IPS-15b (cell line): Measurements from ENCODE around the gene PRICKLE2.

Experiments
- H3K27me3 ChIP-seq: one replicate; pipeline ENCODE4 v1.6.1; 2013; ENCODE audit warnings: low read length; ENCODE audit not compliant: control insufficient read depth, insufficient read depth
- H3K36me3 ChIP-seq: one replicate; pipeline ENCODE4 v1.6.1; 2013; ENCODE audit warnings: low read length; ENCODE audit not compliant: control insufficient read depth, insufficient read depth
- H3K4me1 ChIP-seq: one replicate; pipeline ENCODE4 v1.6.1; 2013; ENCODE audit warnings: mild to moderate bottlenecking, low read length; ENCODE audit not compliant: control insufficient read depth, insufficient read depth
- H3K4me3 ChIP-seq: one replicate; pipeline ENCODE4 v1.5.1; 2013; ENCODE audit warnings: low read depth, low read length
- H3K9ac ChIP-seq: one replicate; pipeline ENCODE4 v1.6.1; 2013; ENCODE audit warnings: low read depth, mild to moderate bottlenecking, low read length
- H3K9me3 ChIP-seq: one replicate; pipeline ENCODE4 v1.6.1; 2013; ENCODE audit warnings: mild to moderate bottlenecking, low read length; ENCODE audit not compliant: control insufficient read depth, insufficient read depth

Gene PRICKLE2

GRCh38 chr3:64191822-64192221, 33.4 kb downstream of the PRICKLE2 start:
- Histone ChIP-seq H3K36me3 (no peaks in the 10 kb centered on the region), H3K9ac (no peak overlapping the region), H3K4me3 (no peak overlapping the region), H3K9me3 (no peaks in the 10 kb centered on the region), H3K4me1 (peaks cover 13% of the 10 kb centered on the region), H3K27me3 (no peaks in the 10 kb centered on the region)

GRCh38 chr3:64190517-64191515, 34.5 kb downstream of the PRICKLE2 start:
- Histone ChIP-seq H3K4me3 (no peak overlapping the region), H3K9ac (no peak overlapping the region), H3K27me3 (no peaks in the 10 kb centered on the region), H3K9me3 (no peaks in the 10 kb centered on the region), H3K4me1 (peaks cover 11% of the 10 kb centered on the region), H3K36me3 (no peaks in the 10 kb centered on the region)

GRCh38 chr3:64188810-64189560, 36.3 kb downstream of the PRICKLE2 start:
- Histone ChIP-seq H3K27me3 (no peaks in the 10 kb centered on the region), H3K9me3 (no peaks in the 10 kb centered on the region), H3K36me3 (no peaks in the 10 kb centered on the region), H3K4me1 (peaks cover 9% of the 10 kb centered on the region), H3K4me3 (no peak overlapping the region), H3K9ac (no peak overlapping the region)

DNA sequence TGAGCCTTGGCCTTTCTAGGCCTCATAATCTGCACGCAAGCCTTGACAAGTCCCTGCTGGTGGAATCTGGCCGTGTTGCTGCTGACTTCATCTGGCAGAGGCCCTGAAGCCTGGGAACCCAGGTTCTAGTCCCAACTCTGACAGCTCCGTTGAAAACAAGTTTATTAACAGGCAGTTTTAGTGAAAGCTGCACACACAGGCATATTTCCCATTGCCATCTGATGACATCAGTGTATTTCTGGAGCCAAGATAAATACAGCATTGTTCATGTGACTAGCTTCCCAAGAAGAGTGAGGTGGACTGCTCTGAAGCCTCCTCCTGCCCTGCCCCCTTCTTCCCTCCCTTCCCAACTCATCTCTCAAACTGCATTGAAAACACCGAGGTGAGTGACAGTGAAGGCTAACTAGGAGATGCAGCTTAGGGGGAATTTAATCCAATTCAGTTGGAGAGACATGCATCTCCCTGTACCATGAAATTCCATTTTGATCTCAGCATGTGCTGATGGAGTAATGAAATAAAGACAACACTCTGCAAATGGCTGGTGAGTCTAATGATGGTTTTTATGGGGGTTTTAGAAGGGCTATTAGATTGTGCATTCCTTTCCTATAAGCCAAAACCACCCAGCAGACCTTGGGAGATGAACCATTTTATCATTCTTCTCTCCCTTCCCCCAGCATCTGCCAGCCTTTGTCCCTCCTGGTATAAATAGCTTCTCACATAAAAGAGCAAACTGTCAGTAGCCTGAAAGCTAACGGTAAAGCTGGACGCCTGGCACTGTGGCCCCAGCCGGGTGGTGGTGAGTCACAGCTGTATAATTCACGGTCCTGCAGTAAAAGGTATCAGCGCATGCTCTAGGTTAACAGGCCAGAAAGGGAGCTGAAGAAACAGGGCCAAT, 38.0 kb downstream of the PRICKLE2 start:
- Histone ChIP-seq H3K9ac (no peak overlapping the region), H3K4me1 (peaks cover 9% of the 10 kb centered on the region), H3K4me3 (no peak overlapping the region), H3K27me3 (no peaks in the 10 kb centered on the region), H3K36me3 (no peaks in the 10 kb centered on the region), H3K9me3 (no peaks in the 10 kb centered on the region)

DNA sequence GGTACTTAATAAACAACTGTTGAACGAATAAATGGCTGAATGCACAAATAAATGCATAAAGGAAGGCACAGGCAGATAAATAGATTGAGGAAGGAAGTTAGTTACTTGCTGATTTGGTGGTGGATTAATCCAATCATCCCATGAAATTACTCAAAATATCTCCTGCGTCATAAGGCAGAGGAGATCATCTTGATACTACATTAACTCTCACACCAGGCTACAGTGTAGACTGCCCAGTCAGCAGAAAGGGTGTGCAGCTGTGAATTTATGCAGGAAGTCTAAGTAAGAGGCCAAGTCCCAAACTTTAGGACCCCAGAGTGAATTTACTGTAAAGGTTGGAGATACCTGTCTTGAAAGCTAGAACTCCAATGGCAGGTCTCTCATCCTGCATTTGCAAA, 38.6 kb downstream of the PRICKLE2 start:
- no peak overlapping the region for H3K4me3 ChIP-seq
- no peak overlapping the region for H3K9ac ChIP-seq
- no peaks in the 10 kb centered on the region for H3K36me3 ChIP-seq
- no peaks in the 10 kb centered on the region for H3K9me3 ChIP-seq
- no peaks in the 10 kb centered on the region for H3K27me3 ChIP-seq
- H3K4me1 ChIP-seq: peaks cover 9% of the 10 kb centered on the region

DNA sequence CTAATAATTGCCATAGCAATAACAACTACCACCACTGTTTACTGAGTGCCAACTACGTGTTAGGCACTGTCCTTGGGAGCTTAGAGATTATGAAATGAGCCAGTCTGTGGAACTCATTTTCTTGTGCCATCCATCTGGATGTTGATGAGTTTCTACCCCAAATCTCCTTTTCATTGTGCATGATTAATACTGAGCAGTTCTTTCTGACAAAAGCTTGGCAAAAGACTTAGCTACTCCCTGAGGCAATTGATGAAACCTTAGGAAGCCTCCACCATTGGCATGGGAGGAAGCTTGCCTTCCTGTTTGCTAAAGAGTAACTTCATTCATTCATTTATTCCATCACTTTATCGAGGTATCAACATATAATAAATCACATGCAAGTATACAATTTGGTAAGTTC, 39.8 kb downstream of the PRICKLE2 start:
- Histone ChIP-seq H3K4me1 (peaks cover 9% of the 10 kb centered on the region), H3K4me3 (no peak overlapping the region), H3K27me3 (no peaks in the 10 kb centered on the region), H3K9ac (no peak overlapping the region), H3K9me3 (no peaks in the 10 kb centered on the region), H3K36me3 (no peaks in the 10 kb centered on the region)

DNA sequence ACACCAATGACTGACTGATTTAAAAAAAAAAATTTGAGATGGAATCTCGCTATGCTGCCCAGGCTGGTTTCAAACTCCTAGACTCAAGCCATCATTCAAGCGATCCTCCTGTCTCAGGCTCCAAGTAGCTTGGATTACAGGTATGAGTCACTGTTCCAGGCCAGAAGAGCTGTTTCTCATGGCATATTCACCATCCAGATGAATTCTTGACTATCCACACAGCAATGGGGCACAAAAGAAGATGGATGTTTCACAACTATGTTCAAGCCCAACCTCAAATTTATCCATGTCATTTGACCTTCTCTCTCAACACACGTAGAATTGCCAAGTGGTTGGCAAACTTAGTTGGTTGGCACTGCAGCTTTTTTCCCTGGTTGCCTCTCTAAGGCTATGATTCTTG, 40.6 kb downstream of the PRICKLE2 start:
- Histone ChIP-seq H3K9me3 (no peaks in the 10 kb centered on the region), H3K27me3 (no peaks in the 10 kb centered on the region), H3K4me1 (peaks cover 9% of the 10 kb centered on the region), H3K4me3 (no peak overlapping the region), H3K36me3 (no peaks in the 10 kb centered on the region), H3K9ac (no peak overlapping the region)

- Histone ChIP-seq H3K4me1 (no peaks in the 10 kb centered on the region), H3K9ac (no peak overlapping the region), H3K36me3 (no peaks in the 10 kb centered on the region), H3K4me3 (no peak overlapping the region), H3K9me3 (no peaks in the 10 kb centered on the region), H3K27me3 (no peaks in the 10 kb centered on the region)
Observed at GRCh38 chr3:64179860-64180259, 45.4 kb downstream of the PRICKLE2 start.

DNA sequence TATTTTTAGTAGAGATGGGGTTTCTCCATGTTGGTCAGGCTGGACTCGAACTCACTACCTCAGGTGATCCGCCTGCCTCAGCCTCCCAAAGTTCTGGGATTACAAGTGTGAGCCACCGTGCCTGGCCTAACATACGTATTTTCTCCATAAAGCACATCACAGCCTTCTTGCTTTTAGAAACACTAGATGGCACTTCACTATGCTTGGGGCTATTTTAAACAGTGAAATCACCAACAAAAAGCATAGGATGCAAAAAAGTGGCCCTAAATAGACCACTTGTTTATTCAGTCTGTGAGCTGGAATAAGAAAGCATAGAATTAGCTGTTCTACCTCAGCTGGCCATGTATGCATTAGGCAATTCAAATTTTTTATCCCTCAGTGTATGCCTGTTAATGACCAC, 46.0 kb downstream of the PRICKLE2 start:
- Histone ChIP-seq H3K4me3 (no peak overlapping the region), H3K27me3 (no peaks in the 10 kb centered on the region), H3K36me3 (no peaks in the 10 kb centered on the region), H3K9me3 (no peaks in the 10 kb centered on the region), H3K9ac (no peak overlapping the region), H3K4me1 (no peaks in the 10 kb centered on the region)

DNA sequence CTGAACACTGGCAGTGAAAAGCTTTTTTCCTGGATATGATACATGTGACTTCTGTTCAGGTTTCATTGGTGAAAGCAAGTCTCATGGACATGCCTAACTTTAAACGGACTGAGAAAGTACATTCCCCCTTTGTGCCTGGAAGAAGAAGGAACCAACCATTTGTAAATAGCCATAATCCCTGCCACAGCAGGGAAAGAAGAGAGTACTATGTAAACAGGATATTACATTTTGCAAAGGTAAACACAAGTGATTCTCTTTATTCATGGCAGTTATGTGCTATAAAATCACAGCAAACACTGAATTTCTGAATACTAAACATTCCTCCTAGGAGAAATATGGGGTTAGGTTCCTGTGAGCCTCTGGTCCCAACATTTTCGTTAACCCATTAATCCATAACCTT, 46.8 kb downstream of the PRICKLE2 start:
- Histone ChIP-seq H3K9me3 (no peaks in the 10 kb centered on the region), H3K4me1 (no peaks in the 10 kb centered on the region), H3K27me3 (no peaks in the 10 kb centered on the region), H3K36me3 (no peaks in the 10 kb centered on the region), H3K9ac (no peak overlapping the region), H3K4me3 (no peak overlapping the region)

- H3K36me3 ChIP-seq: no peaks in the 10 kb centered on the region
- no peaks in the 10 kb centered on the region for H3K4me1 ChIP-seq
- no peaks in the 10 kb centered on the region for H3K27me3 ChIP-seq
- no peak overlapping the region for H3K9ac ChIP-seq
- no peak overlapping the region for H3K4me3 ChIP-seq
- H3K9me3 ChIP-seq: no peaks in the 10 kb centered on the region
Observed at GRCh38 chr3:64176461-64176996, 48.7 kb downstream of the PRICKLE2 start.
